D721Med (cell line): ENCODE measurements around the gene GLUD1.
"Not testable (repeated sequence)": the region's sequence is repeated elsewhere in the genome, so short reads cannot be mapped to it uniquely, and the experiment has no call there.

ENCODE experiments used
- DNase-seq: peaks from one replicate; pipeline ENCODE4 v3.0.0; 2011; ENCODE audit warnings: low spot score; ENCODE audit not compliant: insufficient read length
- FAIRE-seq: peaks from 2 replicates; lab custom pipeline; 2011; peaks lifted over from hg19 to GRCh38; lab: Jason Lieb, UNC
- CTCF ChIP-seq: IDR thresholded peaks from 2 replicates; pipeline ENCODE4 v1.5.1; 2012; ENCODE audit warnings: mild to moderate bottlenecking, control low read depth; ENCODE audit not compliant: insufficient read depth; ENCODE audit errors: missing control alignments

GLUD1 gene

GRCh38 chr10:87036623-87037022, 58.0 kb downstream of the GLUD1 start:
- FAIRE-seq: no peak

GRCh38 chr10:87030912-87031635, 63.6 kb downstream of the GLUD1 start:
- no peak for FAIRE-seq
- no peak for DNase-seq
- TF ChIP-seq CTCF: no peak

More at GRCh38 chr10:87036623-87037022, 58.0 kb downstream of the GLUD1 start:
- no peak for TF ChIP-seq CTCF
- no peak for DNase-seq

- DNase-seq, FAIRE-seq: not testable (repeated sequence)
These were observed 64.2 kb downstream of the GLUD1 start for GRCh38 chr10:87030419-87030818.

GRCh38 chr10:87026747-87027508, 67.7 kb downstream of the GLUD1 start:
- DNase-seq, FAIRE-seq: not testable (repeated sequence)

- FAIRE-seq, DNase-seq: not testable (repeated sequence)
These were observed 69.2 kb downstream of the GLUD1 start for GRCh38 chr10:87025285-87025958.

GRCh38 chr10:87020056-87020455, 74.6 kb downstream of the GLUD1 start, which contains the start of gene FAM25A:
FAM25A (plus strand) TSS chr10:87020294; CDS start chr10:87020325, 31 bp downstream.
- DNase-seq, FAIRE-seq: not testable (repeated sequence)

GRCh38 chr10:87019504-87019903, 75.1 kb downstream of the GLUD1 start:
- FAIRE-seq, DNase-seq: not testable (repeated sequence)

GRCh38 chr10:87019066-87019465, 75.6 kb downstream of the GLUD1 start:
- not testable (repeated sequence) for DNase-seq, FAIRE-seq

- DNase-seq, FAIRE-seq: not testable (repeated sequence)
These were observed 76.5 kb downstream of the GLUD1 start for GRCh38 chr10:87018127-87018526.

GRCh38 chr10:87014986-87015716, 79.5 kb downstream of the GLUD1 start:
- FAIRE-seq, DNase-seq: not testable (repeated sequence)

- DNase-seq, FAIRE-seq: not testable (repeated sequence)
These were observed 81.1 kb downstream of the GLUD1 start for GRCh38 chr10:87013528-87013927.

GRCh38 chr10:87009134-87009696, 85.4 kb downstream of the GLUD1 start:
- DNase-seq, FAIRE-seq: not testable (repeated sequence)

- FAIRE-seq, DNase-seq: not testable (repeated sequence)
These were observed 86.3 kb downstream of the GLUD1 start for GRCh38 chr10:87008303-87008702.

- not testable (repeated sequence) for DNase-seq, FAIRE-seq
These were observed 87.0 kb downstream of the GLUD1 start for GRCh38 chr10:87007674-87008073.

GRCh38 chr10:87007124-87007523, 87.5 kb downstream of the GLUD1 start:
- DNase-seq, FAIRE-seq: not testable (repeated sequence)
